HL-60 (cell line): ENCODE results near the gene USH1C.

ENCODE experiments used
- DNase-seq, 2 experiments: peaks; one replicate each; pipeline ENCODE4 v3.0.0-alpha.2; 2010 to 2020; ENCODE audit warnings: low read depth in 1 of 2, low spot score in 1 of 2
- H3K27ac ChIP-seq: fragments of 250-450 bp; sonication (Bioruptor Pico); replicated peaks from 2 replicates; pipeline ENCODE4 v1.5.1; 2020; ENCODE audit warnings: mild to moderate bottlenecking, moderate library complexity
- H3K27me3 ChIP-seq: fragments of 250-450 bp; sonication (Bioruptor Pico); 2 replicates; pipeline ENCODE4 v1.5.1; 2021; ENCODE audit warnings: mild to moderate bottlenecking, moderate library complexity; ENCODE audit not compliant: insufficient read depth, poor library complexity, severe bottlenecking
- H3K4me3 ChIP-seq: replicated peaks from 2 replicates; pipeline ENCODE4 v1.5.1; 2011; ENCODE audit warnings: mild to moderate bottlenecking, control low read depth, low read length; ENCODE audit not compliant: insufficient read depth
- GABPA ChIP-seq: IDR thresholded peaks from 2 replicates; pipeline ENCODE4 v1.6.1; 2012; ENCODE audit warnings: low read depth
- POLR2AphosphoS5 ChIP-seq: IDR thresholded peaks from 2 replicates; pipeline ENCODE4 v1.6.1; 2012; ENCODE audit warnings: low read depth
- SPI1 ChIP-seq: IDR thresholded peaks from 2 replicates; pipeline ENCODE4 v1.6.1; 2012; ENCODE audit warnings: low read depth, mild to moderate bottlenecking, borderline replicate concordance
- TF ChIP-seq, protein P1 (sequence below): IDR thresholded peaks from one replicate; pipeline ENCODE4 v1.5.1; 2011; ENCODE audit warnings: low read length, control low read depth, inconsistent platforms; ENCODE audit not compliant: insufficient read depth
- TF ChIP-seq, protein P2 (sequence below): IDR thresholded peaks from 2 replicates; pipeline ENCODE4 v1.6.1; 2012; ENCODE audit warnings: low read depth; ENCODE audit not compliant: insufficient replicate concordance

Gene USH1C

GRCh38 chr11:17506942-17507341, 37.3 kb downstream of the USH1C start:
- DNase-seq = no peak
- Histone ChIP-seq H3K27ac (no peak overlapping the region), H3K4me3 (no peak overlapping the region), H3K27me3 (peaks cover 6% of the 10 kb centered on the region)
- TF ChIP-seq GABPA = no peak
- TF ChIP-seq, protein P1, sequence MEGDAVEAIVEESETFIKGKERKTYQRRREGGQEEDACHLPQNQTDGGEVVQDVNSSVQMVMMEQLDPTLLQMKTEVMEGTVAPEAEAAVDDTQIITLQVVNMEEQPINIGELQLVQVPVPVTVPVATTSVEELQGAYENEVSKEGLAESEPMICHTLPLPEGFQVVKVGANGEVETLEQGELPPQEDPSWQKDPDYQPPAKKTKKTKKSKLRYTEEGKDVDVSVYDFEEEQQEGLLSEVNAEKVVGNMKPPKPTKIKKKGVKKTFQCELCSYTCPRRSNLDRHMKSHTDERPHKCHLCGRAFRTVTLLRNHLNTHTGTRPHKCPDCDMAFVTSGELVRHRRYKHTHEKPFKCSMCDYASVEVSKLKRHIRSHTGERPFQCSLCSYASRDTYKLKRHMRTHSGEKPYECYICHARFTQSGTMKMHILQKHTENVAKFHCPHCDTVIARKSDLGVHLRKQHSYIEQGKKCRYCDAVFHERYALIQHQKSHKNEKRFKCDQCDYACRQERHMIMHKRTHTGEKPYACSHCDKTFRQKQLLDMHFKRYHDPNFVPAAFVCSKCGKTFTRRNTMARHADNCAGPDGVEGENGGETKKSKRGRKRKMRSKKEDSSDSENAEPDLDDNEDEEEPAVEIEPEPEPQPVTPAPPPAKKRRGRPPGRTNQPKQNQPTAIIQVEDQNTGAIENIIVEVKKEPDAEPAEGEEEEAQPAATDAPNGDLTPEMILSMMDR = no peak
- TF ChIP-seq, protein P2, sequence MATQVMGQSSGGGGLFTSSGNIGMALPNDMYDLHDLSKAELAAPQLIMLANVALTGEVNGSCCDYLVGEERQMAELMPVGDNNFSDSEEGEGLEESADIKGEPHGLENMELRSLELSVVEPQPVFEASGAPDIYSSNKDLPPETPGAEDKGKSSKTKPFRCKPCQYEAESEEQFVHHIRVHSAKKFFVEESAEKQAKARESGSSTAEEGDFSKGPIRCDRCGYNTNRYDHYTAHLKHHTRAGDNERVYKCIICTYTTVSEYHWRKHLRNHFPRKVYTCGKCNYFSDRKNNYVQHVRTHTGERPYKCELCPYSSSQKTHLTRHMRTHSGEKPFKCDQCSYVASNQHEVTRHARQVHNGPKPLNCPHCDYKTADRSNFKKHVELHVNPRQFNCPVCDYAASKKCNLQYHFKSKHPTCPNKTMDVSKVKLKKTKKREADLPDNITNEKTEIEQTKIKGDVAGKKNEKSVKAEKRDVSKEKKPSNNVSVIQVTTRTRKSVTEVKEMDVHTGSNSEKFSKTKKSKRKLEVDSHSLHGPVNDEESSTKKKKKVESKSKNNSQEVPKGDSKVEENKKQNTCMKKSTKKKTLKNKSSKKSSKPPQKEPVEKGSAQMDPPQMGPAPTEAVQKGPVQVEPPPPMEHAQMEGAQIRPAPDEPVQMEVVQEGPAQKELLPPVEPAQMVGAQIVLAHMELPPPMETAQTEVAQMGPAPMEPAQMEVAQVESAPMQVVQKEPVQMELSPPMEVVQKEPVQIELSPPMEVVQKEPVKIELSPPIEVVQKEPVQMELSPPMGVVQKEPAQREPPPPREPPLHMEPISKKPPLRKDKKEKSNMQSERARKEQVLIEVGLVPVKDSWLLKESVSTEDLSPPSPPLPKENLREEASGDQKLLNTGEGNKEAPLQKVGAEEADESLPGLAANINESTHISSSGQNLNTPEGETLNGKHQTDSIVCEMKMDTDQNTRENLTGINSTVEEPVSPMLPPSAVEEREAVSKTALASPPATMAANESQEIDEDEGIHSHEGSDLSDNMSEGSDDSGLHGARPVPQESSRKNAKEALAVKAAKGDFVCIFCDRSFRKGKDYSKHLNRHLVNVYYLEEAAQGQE = no peak
- no peak for TF ChIP-seq SPI1
- TF ChIP-seq POLR2AphosphoS5 = no peak

GRCh38 chr11:17506314-17506713, 37.9 kb downstream of the USH1C start:
- Histone ChIP-seq H3K4me3 (no peak overlapping the region), H3K27me3 (peaks cover 6% of the 10 kb centered on the region), H3K27ac (no peak overlapping the region)
- DNase-seq = no peak
- no peak for TF ChIP-seq POLR2AphosphoS5
- TF ChIP-seq, protein P2 = no peak
- TF ChIP-seq SPI1 = no peak
- TF ChIP-seq, protein P1 = no peak
- no peak for TF ChIP-seq GABPA

GRCh38 chr11:17505146-17505545, 39.1 kb downstream of the USH1C start:
- Histone ChIP-seq H3K4me3 (no peak overlapping the region), H3K27me3 (peaks cover 3% of the 10 kb centered on the region), H3K27ac (no peak overlapping the region)
- TF ChIP-seq GABPA (no peak), POLR2AphosphoS5 (no peak), SPI1 (no peak)
- TF ChIP-seq, protein P1 = no peak
- TF ChIP-seq, protein P2 = no peak
- no peak for DNase-seq
